MCF 10A (cell line): Measurements from ENCODE around the gene NDUFS6. TPM values are rescaled to one million over a fixed set of nuclear protein-coding genes. Genes with fewer than 3 reads are reported as not detected.

ENCODE experiments used
- BruUV-seq: library from RNA; stranded (reverse); fragments of 400-500 nt; replicated peaks from 2 replicates; lab custom pipeline; 2021; lab: Mats Ljungman, UMichigan
- CTCF ChIA-PET: fragments of 300-600 bp; sonication (Branson Sonifier 250); formaldehyde crosslinking; extraction: SDS; loops from one replicate; lab custom pipeline; 2021; ENCODE audit warnings: antibody characterized with exemption, inconsistent platforms; lab: Yijun Ruan, JAX
- POLR2A ChIA-PET: fragments of 300-600, 350-650 bp; sonication (Branson Sonifier 250); formaldehyde crosslinking; extraction: SDS; loops from one replicate; lab custom pipeline; 2020; ENCODE audit warnings: antibody characterized with exemption, inconsistent platforms; lab: Yijun Ruan, JAX
- DNase-seq: peaks from one replicate; pipeline ENCODE4 v3.0.0-alpha.2; 2018; ENCODE audit not compliant: unreplicated experiment
- H3K27ac Mint-ChIP-seq: one replicate; pipeline ENCODE4 v1.8.0; 2022; ENCODE audit warnings: mild to moderate bottlenecking, low read depth, mixed read lengths; ENCODE audit not compliant: unreplicated experiment
- H3K27me3 Mint-ChIP-seq: one replicate; pipeline ENCODE4 v1.8.0; 2022; ENCODE audit warnings: mixed read lengths; ENCODE audit not compliant: insufficient read depth, unreplicated experiment
- H3K36me3 Mint-ChIP-seq: one replicate; pipeline ENCODE4 v1.8.0; 2022; ENCODE audit warnings: mild to moderate bottlenecking, moderate library complexity, mixed read lengths; ENCODE audit not compliant: insufficient read depth, unreplicated experiment
- H3K4me1 Mint-ChIP-seq: one replicate; pipeline ENCODE4 v1.8.0; 2022; ENCODE audit warnings: mixed read lengths; ENCODE audit not compliant: insufficient read depth, unreplicated experiment
- H3K4me3 Mint-ChIP-seq: one replicate; pipeline ENCODE4 v1.8.0; 2022; ENCODE audit warnings: mild to moderate bottlenecking, moderate library complexity, mixed read lengths; ENCODE audit not compliant: unreplicated experiment
- H3K9me3 Mint-ChIP-seq: one replicate; pipeline ENCODE4 v1.8.0; 2022; ENCODE audit warnings: mixed read lengths; ENCODE audit not compliant: unreplicated experiment
- CTCF ChIP-seq: fragments of 200-600 bp; IDR thresholded peaks from one replicate; pipeline ENCODE4 v1.8.0; 2022; ENCODE audit warnings: antibody characterized with exemption, mild to moderate bottlenecking; ENCODE audit not compliant: unreplicated experiment
- intact Hi-C: fragments of 100-400 bp; cut with micrococcal nuclease; formaldehyde crosslinking; loops from 2 replicates; pipeline ENCODE4 v1.14.1; 2022
- total RNA-seq: library from RNA; stranded (reverse); gene quantifications from 2 replicates; pipeline ENCODE4 v1.2.3, GENCODE V29; 2022

The NDUFS6 gene
- total RNA-seq, 1 experiment from 2014 or later, result 65.6 TPM

- Mint-ChIP-seq H3K9me3 (peaks cover 7% of the 10 kb centered on the region), H3K4me3 (no peak overlapping the region), H3K4me1 (no peaks in the 10 kb centered on the region), H3K27me3 (no peaks in the 10 kb centered on the region), H3K27ac (no peak overlapping the region), H3K36me3 (no peaks in the 10 kb centered on the region)
- BruUV-seq, result no TSS peak
- no peak for DNase-seq
- CTCF ChIA-PET, result interaction anchor here (0.6 to 2.8 kb wide), 15 partner anchors 9 to 983 kb away, joined by 3 to 21 read pairs (median 3); no protein-coding TSS in a partner anchor
- intact Hi-C loops, result loop anchor here (1.0 to 2.0 kb wide), 4 partner anchors 254 to 984 kb away; no protein-coding TSS in a partner anchor
- POLR2A ChIA-PET, result interaction anchor here (1.2 to 1.7 kb wide), 2 partner anchors 123 to 212 kb away, joined by 3 to 5 read pairs; no protein-coding TSS in a partner anchor
- no peak for TF ChIP-seq CTCF
Observed at GRCh38 chr5:1762883-1763547, 38.2 kb upstream of the NDUFS6 start.

DNA sequence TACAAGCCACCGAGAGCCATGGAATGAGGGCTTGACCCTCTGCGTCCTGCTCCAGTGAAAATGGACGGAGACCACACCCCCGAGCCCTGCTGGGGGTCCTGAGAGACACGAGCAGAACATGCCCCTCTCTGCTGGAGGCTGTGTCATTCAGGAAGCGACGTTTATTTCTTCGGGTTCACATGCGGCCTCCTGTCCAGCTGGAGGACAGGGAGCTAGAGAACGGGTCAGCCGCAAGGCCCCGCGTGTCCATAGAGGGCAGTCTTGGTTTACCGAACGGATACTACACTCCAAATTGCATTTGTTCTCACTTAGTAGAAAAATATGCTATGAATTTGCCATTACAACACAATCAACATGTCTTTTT is 37.7 kb upstream of the NDUFS6 start:
- peaks cover 3% of the 10 kb centered on the region for H3K9me3 Mint-ChIP-seq
- H3K4me3 Mint-ChIP-seq, result no peak overlapping the region
- peak; percentile 78 for TF ChIP-seq CTCF
- H3K4me1 Mint-ChIP-seq, result no peaks in the 10 kb centered on the region
- H3K27ac Mint-ChIP-seq, result no peak overlapping the region
- H3K27me3 Mint-ChIP-seq, result no peaks in the 10 kb centered on the region
- H3K36me3 Mint-ChIP-seq, result no peaks in the 10 kb centered on the region
- POLR2A ChIA-PET, result interaction anchor here (1.2 to 1.7 kb wide), 2 partner anchors 123 to 211 kb away, joined by 3 to 5 read pairs; no protein-coding TSS in a partner anchor
- no TSS peak for BruUV-seq
- CTCF ChIA-PET, result interaction anchor here (0.6 to 2.8 kb wide), 20 partner anchors 9 to 987 kb away, joined by 3 to 21 read pairs (median 3); no protein-coding TSS in a partner anchor
- peak; percentile 71 for DNase-seq
- intact Hi-C loops, result loop anchor here (1.0 to 2.0 kb wide), 4 partner anchors 254 to 983 kb away; no protein-coding TSS in a partner anchor

- no peak for DNase-seq
- TF ChIP-seq CTCF, result no peak
- Mint-ChIP-seq H3K4me3 (no peak overlapping the region), H3K36me3 (no peaks in the 10 kb centered on the region), H3K27ac (no peak overlapping the region), H3K4me1 (no peaks in the 10 kb centered on the region), H3K27me3 (no peaks in the 10 kb centered on the region), H3K9me3 (no peaks in the 10 kb centered on the region)
- ChIA-PET POLR2A (interaction anchor here (1.2 to 1.7 kb wide), 2 partner anchors 122 to 210 kb away, joined by 3 to 5 read pairs; no protein-coding TSS in a partner anchor), CTCF (interaction anchor here (0.6 to 2.8 kb wide), 16 partner anchors 9 to 986 kb away, joined by 3 to 21 read pairs (median 3); no protein-coding TSS in a partner anchor)
- intact Hi-C loops, result loop anchor here (1.0 to 2.0 kb wide), 4 partner anchors 253 to 983 kb away; no protein-coding TSS in a partner anchor
- no TSS peak for BruUV-seq
Observed at GRCh38 chr5:1763960-1764605, 37.1 kb upstream of the NDUFS6 start.

GRCh38 chr5:1764606-1764960 is 36.6 kb upstream of the NDUFS6 start:
- no peaks in the 10 kb centered on the region for H3K4me1 Mint-ChIP-seq
- ChIA-PET CTCF (interaction anchor here (0.7 to 2.8 kb wide), 10 partner anchors 8 to 986 kb away, joined by 3 to 21 read pairs (median 4); no protein-coding TSS in a partner anchor), POLR2A (interaction anchor here (1.7 kb wide), 1 partner anchor 122 kb away, joined by 5 read pairs; no protein-coding TSS in a partner anchor)
- no peak for TF ChIP-seq CTCF
- H3K4me3 Mint-ChIP-seq, result no peak overlapping the region
- no peaks in the 10 kb centered on the region for H3K36me3 Mint-ChIP-seq
- no peak for DNase-seq
- no peaks in the 10 kb centered on the region for H3K27me3 Mint-ChIP-seq
- no TSS peak for BruUV-seq
- intact Hi-C loops, result no loop called here
- H3K27ac Mint-ChIP-seq, result no peak overlapping the region
- H3K9me3 Mint-ChIP-seq, result no peaks in the 10 kb centered on the region
